MCF 10A (cell line): ENCODE data around the gene RNF111. TPM values are rescaled to one million over a fixed set of nuclear protein-coding genes. Genes with fewer than 3 reads are reported as not detected.

Experiments used
- BruUV-seq: library from RNA; stranded (reverse); fragments of 400-500 nt; replicated peaks from 2 replicates; lab custom pipeline; 2021; lab: Mats Ljungman, UMichigan
- CTCF ChIA-PET: fragments of 300-600 bp; sonication (Branson Sonifier 250); formaldehyde crosslinking; extraction: SDS; loops from one replicate; lab custom pipeline; 2021; ENCODE audit warnings: antibody characterized with exemption, inconsistent platforms; lab: Yijun Ruan, JAX
- POLR2A ChIA-PET: fragments of 300-600, 350-650 bp; sonication (Branson Sonifier 250); formaldehyde crosslinking; extraction: SDS; loops from one replicate; lab custom pipeline; 2020; ENCODE audit warnings: antibody characterized with exemption, inconsistent platforms; lab: Yijun Ruan, JAX
- DNase-seq: peaks from one replicate; pipeline ENCODE4 v3.0.0-alpha.2; 2018; ENCODE audit not compliant: unreplicated experiment
- H3K27ac Mint-ChIP-seq: one replicate; pipeline ENCODE4 v1.8.0; 2022; ENCODE audit warnings: mild to moderate bottlenecking, low read depth, mixed read lengths; ENCODE audit not compliant: unreplicated experiment
- H3K27me3 Mint-ChIP-seq: one replicate; pipeline ENCODE4 v1.8.0; 2022; ENCODE audit warnings: mixed read lengths; ENCODE audit not compliant: insufficient read depth, unreplicated experiment
- H3K36me3 Mint-ChIP-seq: one replicate; pipeline ENCODE4 v1.8.0; 2022; ENCODE audit warnings: mild to moderate bottlenecking, moderate library complexity, mixed read lengths; ENCODE audit not compliant: insufficient read depth, unreplicated experiment
- H3K4me1 Mint-ChIP-seq: one replicate; pipeline ENCODE4 v1.8.0; 2022; ENCODE audit warnings: mixed read lengths; ENCODE audit not compliant: insufficient read depth, unreplicated experiment
- H3K4me3 Mint-ChIP-seq: one replicate; pipeline ENCODE4 v1.8.0; 2022; ENCODE audit warnings: mild to moderate bottlenecking, moderate library complexity, mixed read lengths; ENCODE audit not compliant: unreplicated experiment
- H3K9me3 Mint-ChIP-seq: one replicate; pipeline ENCODE4 v1.8.0; 2022; ENCODE audit warnings: mixed read lengths; ENCODE audit not compliant: unreplicated experiment
- intact Hi-C: fragments of 100-400 bp; cut with micrococcal nuclease; formaldehyde crosslinking; loops from 2 replicates; pipeline ENCODE4 v1.14.1; 2022
- total RNA-seq: library from RNA; stranded (reverse); gene quantifications from 2 replicates; pipeline ENCODE4 v1.2.3, GENCODE V29; 2022
- TF ChIP-seq, protein P1 (sequence below): fragments of 200-600 bp; IDR thresholded peaks from one replicate; pipeline ENCODE4 v1.8.0; 2022; ENCODE audit warnings: antibody characterized with exemption, mild to moderate bottlenecking; ENCODE audit not compliant: unreplicated experiment

RNF111 gene
- total RNA-seq, 1 experiment from 2014 or later, result 29.2 TPM

- TF ChIP-seq, protein P1, sequence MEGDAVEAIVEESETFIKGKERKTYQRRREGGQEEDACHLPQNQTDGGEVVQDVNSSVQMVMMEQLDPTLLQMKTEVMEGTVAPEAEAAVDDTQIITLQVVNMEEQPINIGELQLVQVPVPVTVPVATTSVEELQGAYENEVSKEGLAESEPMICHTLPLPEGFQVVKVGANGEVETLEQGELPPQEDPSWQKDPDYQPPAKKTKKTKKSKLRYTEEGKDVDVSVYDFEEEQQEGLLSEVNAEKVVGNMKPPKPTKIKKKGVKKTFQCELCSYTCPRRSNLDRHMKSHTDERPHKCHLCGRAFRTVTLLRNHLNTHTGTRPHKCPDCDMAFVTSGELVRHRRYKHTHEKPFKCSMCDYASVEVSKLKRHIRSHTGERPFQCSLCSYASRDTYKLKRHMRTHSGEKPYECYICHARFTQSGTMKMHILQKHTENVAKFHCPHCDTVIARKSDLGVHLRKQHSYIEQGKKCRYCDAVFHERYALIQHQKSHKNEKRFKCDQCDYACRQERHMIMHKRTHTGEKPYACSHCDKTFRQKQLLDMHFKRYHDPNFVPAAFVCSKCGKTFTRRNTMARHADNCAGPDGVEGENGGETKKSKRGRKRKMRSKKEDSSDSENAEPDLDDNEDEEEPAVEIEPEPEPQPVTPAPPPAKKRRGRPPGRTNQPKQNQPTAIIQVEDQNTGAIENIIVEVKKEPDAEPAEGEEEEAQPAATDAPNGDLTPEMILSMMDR, result peak; percentile 41
- no peaks in the 10 kb centered on the region for H3K4me1 Mint-ChIP-seq
- peaks cover 18% of the 10 kb centered on the region for H3K27me3 Mint-ChIP-seq
- no peak overlapping the region for H3K27ac Mint-ChIP-seq
- POLR2A ChIA-PET, result interaction anchor here (0.6 to 1.3 kb wide), 4 partner anchors 185 to 664 kb away, joined by 3 read pairs; no protein-coding TSS in a partner anchor
- BruUV-seq, result no TSS peak
- no peak overlapping the region for H3K4me3 Mint-ChIP-seq
- CTCF ChIA-PET, result interaction anchor here (0.6 to 2.6 kb wide), 17 partner anchors 12 to 553 kb away, joined by 3 to 22 read pairs (median 4); no protein-coding TSS in a partner anchor
- H3K36me3 Mint-ChIP-seq, result no peaks in the 10 kb centered on the region
- intact Hi-C loops, result loop anchor here (2.0 kb wide), 3 partner anchors 158 to 520 kb away; no protein-coding TSS in a partner anchor
- DNase-seq, result peak; percentile 38
- no peaks in the 10 kb centered on the region for H3K9me3 Mint-ChIP-seq
Measured at GRCh38 chr15:58980351-58980939, 7.0 kb upstream of the RNF111 start.

GRCh38 chr15:58981808-58982475, 5.5 kb upstream of the RNF111 start:
- ChIA-PET CTCF (interaction anchor here (1.0 to 1.7 kb wide), 5 partner anchors 512 to 547 kb away, joined by 3 to 7 read pairs (median 3); no protein-coding TSS in a partner anchor), POLR2A (interaction anchor here (0.6 to 1.2 kb wide), 2 partner anchors 121 to 184 kb away, joined by 3 read pairs; no protein-coding TSS in a partner anchor)
- Mint-ChIP-seq H3K9me3 (no peaks in the 10 kb centered on the region), H3K36me3 (no peaks in the 10 kb centered on the region), H3K27me3 (peaks cover 18% of the 10 kb centered on the region), H3K4me1 (no peaks in the 10 kb centered on the region), H3K4me3 (no peak overlapping the region), H3K27ac (peak overlapping the region; percentile 49)
- intact Hi-C loops, result loop anchor here (2.0 kb wide), 3 partner anchors 157 to 519 kb away; no protein-coding TSS in a partner anchor
- DNase-seq, result no peak
- TF ChIP-seq, protein P1, result no peak
- no TSS peak for BruUV-seq

GRCh38 chr15:58983261-58983660, 4.2 kb upstream of the RNF111 start:
- H3K27ac Mint-ChIP-seq, result no peak overlapping the region

More at GRCh38 chr15:58983261-58983660, 4.2 kb upstream of the RNF111 start:
- intact Hi-C loops, result no loop called here
- no peaks in the 10 kb centered on the region for H3K4me1 Mint-ChIP-seq
- POLR2A ChIA-PET, result interaction anchor here (0.7 to 2.3 kb wide), 3 partner anchors 16 to 182 kb away, joined by 3 to 6 read pairs (median 3); no protein-coding TSS in a partner anchor
- DNase-seq, result no peak
- H3K4me3 Mint-ChIP-seq, result no peak overlapping the region
- peaks cover 18% of the 10 kb centered on the region for H3K27me3 Mint-ChIP-seq
- H3K9me3 Mint-ChIP-seq, result no peaks in the 10 kb centered on the region
- TF ChIP-seq, protein P1, result no peak
- CTCF ChIA-PET, result interaction anchor here (0.6 to 1.6 kb wide), 3 partner anchors 504 to 521 kb away, joined by 3 to 5 read pairs (median 4); no protein-coding TSS in a partner anchor
- no peaks in the 10 kb centered on the region for H3K36me3 Mint-ChIP-seq
- no TSS peak for BruUV-seq
